H9 (cell line): Measurements from ENCODE around the gene IQCM. TPM values are rescaled to one million over a fixed set of nuclear protein-coding genes. Genes with fewer than 3 reads are reported as not detected.

ENCODE experiments used
- DNase-seq: peaks from one replicate; pipeline ENCODE4 v3.0.0-alpha.2; 2017
- H2AFZ ChIP-seq: one replicate; pipeline ENCODE4 v1.6.1; 2013; ENCODE audit warnings: mild to moderate bottlenecking, low read length, control low read depth, moderate library complexity
- H2AK5ac ChIP-seq: 2 replicates; pipeline ENCODE4 v1.6.1; 2013; ENCODE audit warnings: low read length, control low read depth, mixed read lengths; ENCODE audit not compliant: insufficient read length
- H2BK120ac ChIP-seq: one replicate; pipeline ENCODE4 v1.6.1; 2013; ENCODE audit warnings: low read depth, mild to moderate bottlenecking, low read length, control low read depth, inconsistent platforms; ENCODE audit not compliant: poor library complexity, severe bottlenecking
- H2BK12ac ChIP-seq: 2 replicates; pipeline ENCODE4 v1.6.1; 2013; ENCODE audit warnings: low read length, control low read depth, mixed read lengths, low read depth; ENCODE audit not compliant: insufficient read length
- H2BK15ac ChIP-seq: 2 replicates; pipeline ENCODE4 v1.6.1; 2013; ENCODE audit warnings: low read depth, low read length, control low read depth
- H2BK20ac ChIP-seq: one replicate; pipeline ENCODE4 v1.6.1; 2013; ENCODE audit warnings: low read depth, mild to moderate bottlenecking, low read length, control low read depth, inconsistent platforms; ENCODE audit not compliant: poor library complexity, severe bottlenecking
- H2BK5ac ChIP-seq: 2 replicates; pipeline ENCODE4 v1.6.1; 2013; ENCODE audit warnings: low read length, control low read depth, mixed read lengths; ENCODE audit not compliant: insufficient read length
- H3K14ac ChIP-seq: 2 replicates; pipeline ENCODE4 v1.6.1; 2013; ENCODE audit warnings: low read length, control low read depth; ENCODE audit not compliant: insufficient read depth
- H3K18ac ChIP-seq: 2 replicates; pipeline ENCODE4 v1.6.1; 2013; ENCODE audit warnings: low read depth, mild to moderate bottlenecking, mixed read lengths, low read length, control low read depth; ENCODE audit not compliant: insufficient read length
- H3K23ac ChIP-seq: 2 replicates; pipeline ENCODE4 v1.6.1; 2013; ENCODE audit warnings: low read length, control low read depth, mixed read lengths, low read depth; ENCODE audit not compliant: insufficient read length
- H3K23me2 ChIP-seq: 2 replicates; pipeline ENCODE4 v1.6.1; 2013; ENCODE audit warnings: low read depth, mild to moderate bottlenecking, mixed read lengths, low read length, control low read depth; ENCODE audit not compliant: insufficient read length, poor library complexity, severe bottlenecking
- H3K27ac ChIP-seq: 2 replicates; pipeline ENCODE4 v1.5.1; 2013; ENCODE audit warnings: low read length, control low read depth, mixed read lengths, low read depth; ENCODE audit not compliant: insufficient read length
- H3K27me3 ChIP-seq: 2 replicates; pipeline ENCODE4 v1.6.1; 2013; ENCODE audit warnings: low read length, control low read depth, inconsistent platforms; ENCODE audit not compliant: insufficient read depth
- H3K4ac ChIP-seq: 2 replicates; pipeline ENCODE4 v1.6.1; 2013; ENCODE audit warnings: low read depth, mild to moderate bottlenecking, control low read depth, inconsistent platforms, low read length, moderate library complexity
- H3K4me1 ChIP-seq: 2 replicates; pipeline ENCODE4 v1.6.1; 2013; ENCODE audit warnings: low read length, control low read depth, inconsistent platforms; ENCODE audit not compliant: insufficient read depth
- H3K4me2 ChIP-seq: 2 replicates; pipeline ENCODE4 v1.6.1; 2013; ENCODE audit warnings: low read length, control low read depth, mixed read lengths; ENCODE audit not compliant: insufficient read length, insufficient read depth
- H3K56ac ChIP-seq: 2 replicates; pipeline ENCODE4 v1.6.1; 2013; ENCODE audit warnings: low read depth, mild to moderate bottlenecking, mixed read lengths, low read length, control low read depth; ENCODE audit not compliant: insufficient read length
- H3K79me1 ChIP-seq: 2 replicates; pipeline ENCODE4 v1.6.1; 2013; ENCODE audit warnings: low read depth, mild to moderate bottlenecking, moderate library complexity, low read length, control low read depth, inconsistent platforms; ENCODE audit not compliant: insufficient read depth, poor library complexity, severe bottlenecking
- H3K79me2 ChIP-seq: 2 replicates; pipeline ENCODE4 v1.6.1; 2013; ENCODE audit warnings: low read length, control low read depth, inconsistent platforms; ENCODE audit not compliant: insufficient read depth
- H3K9ac ChIP-seq: 2 replicates; pipeline ENCODE4 v1.6.1; 2013; ENCODE audit warnings: low read length, control low read depth, mixed read lengths; ENCODE audit not compliant: insufficient read length; ENCODE audit errors: extremely low read depth
- H3K9me3 ChIP-seq: one replicate; pipeline ENCODE4 v1.6.1; 2013; ENCODE audit warnings: low read depth, low read length, inconsistent platforms; ENCODE audit not compliant: control insufficient read depth
- H3T11ph ChIP-seq: one replicate; pipeline ENCODE4 v1.6.1; 2013; ENCODE audit warnings: mild to moderate bottlenecking, low read length, control low read depth, inconsistent platforms
- H4K20me1 ChIP-seq: one replicate; pipeline ENCODE4 v1.6.1; 2013; ENCODE audit not compliant: control insufficient read depth, insufficient read length, insufficient read depth
- H4K5ac ChIP-seq: 2 replicates; pipeline ENCODE4 v1.6.1; 2013; ENCODE audit warnings: low read depth, mild to moderate bottlenecking, mixed read lengths, low read length, control low read depth; ENCODE audit not compliant: insufficient read length
- H4K8ac ChIP-seq: replicated peaks from 2 replicates; pipeline ENCODE4 v1.6.1; 2013; ENCODE audit warnings: low read length, control low read depth, mixed read lengths, low read depth; ENCODE audit not compliant: insufficient read length
- H4K91ac ChIP-seq: 2 replicates; pipeline ENCODE4 v1.6.1; 2013; ENCODE audit warnings: low read depth, mild to moderate bottlenecking, moderate library complexity, mixed read lengths, low read length, control low read depth; ENCODE audit not compliant: insufficient read length
- H3K27ac Mint-ChIP-seq, 3 experiments: 2 replicates in 2 of 3; 3 replicates in 1 of 3; pipeline ENCODE4 v1.8.0; 2020 to 2021; ENCODE audit warnings: mixed read lengths in 3 of 3, mild to moderate bottlenecking in 1 of 3, moderate library complexity in 1 of 3
- H3K27me3 Mint-ChIP-seq: 2 replicates; pipeline ENCODE4 v1.8.0; 2021; ENCODE audit warnings: low read depth, mild to moderate bottlenecking, moderate library complexity, mixed read lengths
- H3K36me3 Mint-ChIP-seq, 3 experiments: 2 replicates in 2 of 3; 3 replicates in 1 of 3; pipeline ENCODE4 v1.8.0; 2020 to 2021; ENCODE audit warnings: low read depth in 3 of 3, mixed read lengths in 3 of 3; ENCODE audit not compliant: insufficient read depth in 1 of 3
- H3K4me1 Mint-ChIP-seq, 2 experiments: 2 replicates each; pipeline ENCODE4 v1.8.0; 2020; ENCODE audit warnings: mixed read lengths in 2 of 2
- H3K4me3 Mint-ChIP-seq, 2 experiments: 2 replicates in 1 of 2; 3 replicates in 1 of 2; pipeline ENCODE4 v1.8.0; 2020 to 2021; ENCODE audit warnings: mild to moderate bottlenecking in 2 of 2, mixed read lengths in 2 of 2, moderate library complexity in 1 of 2
- H3K9me3 Mint-ChIP-seq, 2 experiments: 2 replicates in 1 of 2; 3 replicates in 1 of 2; pipeline ENCODE4 v1.8.0; 2020; ENCODE audit warnings: mild to moderate bottlenecking in 2 of 2, mixed read lengths in 2 of 2, moderate library complexity in 1 of 2
- CTCF ChIP-seq: fragments of 200-600 bp; sonication (generic); conservative IDR thresholded peaks from 3 replicates; pipeline ENCODE4 v1.8.0; 2021; ENCODE audit warnings: antibody characterized with exemption, mild to moderate bottlenecking
- WGBS: extraction: QIAGEN DNeasy Blood & Tissue Kit; methylation state at CpG from one replicate; pipeline ENCODE4 v1.1.7; 2013; ENCODE audit warnings: missing lambda C conversion rate, low lambda C conversion rate, mixed read lengths; ENCODE audit not compliant: insufficient read length; ENCODE audit errors: extremely low coverage; 5-methylcytosine and 5-hydroxymethylcytosine counted together
- total RNA-seq: library from RNA; stranded (reverse); gene quantifications from 2 replicates; pipeline ENCODE4 v1.2.1, GENCODE V29; 2021

The IQCM gene
- total RNA-seq, 1 experiment from 2014 or later: 0.15 TPM

DNA sequence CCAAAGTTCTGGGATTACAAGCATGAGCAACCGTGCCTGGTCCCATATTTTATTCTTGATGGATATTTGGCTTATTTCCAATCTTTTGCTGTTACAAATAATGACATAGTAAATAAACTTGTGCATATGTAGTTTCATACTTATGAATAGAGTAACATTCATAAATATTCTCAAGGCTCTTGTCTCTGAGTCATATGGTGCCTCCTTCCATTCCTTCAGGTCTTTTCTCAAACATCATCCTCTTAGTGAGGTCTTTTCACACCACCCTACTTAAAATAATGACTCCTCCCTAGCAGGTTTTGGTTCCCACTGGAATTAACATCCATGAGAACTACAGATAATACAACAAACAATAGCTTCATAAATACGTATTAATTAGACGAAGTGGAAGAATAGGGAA lies 416.6 kb downstream of the IQCM start:
- no CpG with 5 or more reads among the region's 3 CpGs for WGBS
- no peak for TF ChIP-seq CTCF

More for the DNA sequence above, 416.6 kb downstream of the IQCM start:
- H3K9me3 ChIP-seq: no peaks in the 10 kb centered on the region
- H3K79me2 ChIP-seq: no peaks in the 10 kb centered on the region
- H3K56ac ChIP-seq: no peak overlapping the region
- no peak overlapping the region for H2BK15ac ChIP-seq
- no peaks in the 10 kb centered on the region for H3K36me3 Mint-ChIP-seq
- no peak overlapping the region for H3K4me3 Mint-ChIP-seq
- no peak for DNase-seq
- H3K4me1 ChIP-seq: no peaks in the 10 kb centered on the region
- no peaks in the 10 kb centered on the region for H3K27me3 ChIP-seq
- H3K4ac ChIP-seq: no peak overlapping the region
- no peaks in the 10 kb centered on the region for H3K27me3 Mint-ChIP-seq
- no peaks in the 10 kb centered on the region for H3K79me1 ChIP-seq
- H3K23ac ChIP-seq: no peak overlapping the region
- no peaks in the 10 kb centered on the region for H3K9me3 Mint-ChIP-seq
- H3K4me2 ChIP-seq: no peak overlapping the region
- H2BK5ac ChIP-seq: no peak overlapping the region
- no peak overlapping the region for H2BK120ac ChIP-seq
- no peak overlapping the region for H3K9ac ChIP-seq
- H2AK5ac ChIP-seq: no peak overlapping the region
- H3K14ac ChIP-seq: no peak overlapping the region
- no peak overlapping the region for H3K18ac ChIP-seq
- H2BK20ac ChIP-seq: no peak overlapping the region
- no peak overlapping the region for H3T11ph ChIP-seq
- H3K27ac Mint-ChIP-seq: no peak overlapping the region
- no peak overlapping the region for H4K91ac ChIP-seq
- no peaks in the 10 kb centered on the region for H4K20me1 ChIP-seq
- no peaks in the 10 kb centered on the region for H3K23me2 ChIP-seq
- H3K4me1 Mint-ChIP-seq: no peaks in the 10 kb centered on the region
- H2AFZ ChIP-seq: no peak overlapping the region
- no peak overlapping the region for H4K8ac ChIP-seq
- H3K27ac ChIP-seq: no peak overlapping the region
- no peak overlapping the region for H4K5ac ChIP-seq
- H2BK12ac ChIP-seq: no peak overlapping the region
